HepG2 (cell line): ENCODE data around the gene COPZ2.

Experiments used
- MXI1 ChIP-seq: IDR thresholded peaks from 3 replicates; pipeline ENCODE4 v1.6.1; 2012; ENCODE audit warnings: low read depth, low read length, inconsistent platforms, borderline replicate concordance
- YEATS4 ChIP-seq: sonication (generic); formaldehyde crosslinking; IDR thresholded peaks from 2 replicates; pipeline ENCODE4 v1.4.0; 2020; ENCODE audit warnings: missing genetic modification reagents, borderline replicate concordance
- ZNF143 ChIP-seq: sonication (generic); formaldehyde crosslinking; IDR thresholded peaks from 2 replicates; pipeline ENCODE4 v1.4.0; 2020; ENCODE audit warnings: missing genetic modification reagents

GRCh38 chr17:48038687-48039086, 1.1 kb upstream of the COPZ2 start:
- no peak for TF ChIP-seq ZNF143
- no peak for TF ChIP-seq MXI1
- no peak for TF ChIP-seq YEATS4
